CD14-positive monocyte (primary cell): ENCODE measurements around the gene EMILIN3. TPM values are rescaled to one million over a fixed set of nuclear protein-coding genes. Genes with fewer than 3 reads are reported as not detected.

Experiments used
- DNase-seq, 3 donors: peaks; one replicate each; pipeline ENCODE4 v3.0.0-alpha.2; 2011 to 2022
- H2AFZ ChIP-seq: 2 replicates; pipeline ENCODE4 v1.6.0; 2012; ENCODE audit warnings: mild to moderate bottlenecking, low read depth, low read length, inconsistent platforms; ENCODE audit not compliant: insufficient read depth, poor library complexity, severe bottlenecking
- H3K27ac ChIP-seq, 2 donors: 1 replicate in 1 of 2; 2 replicates in 1 of 2; pipeline ENCODE4 v1.5.1; 2012 to 2013; ENCODE audit warnings: low read length in 2 of 2, control low read depth in 1 of 2, inconsistent platforms in 1 of 2, low read depth in 1 of 2, mild to moderate bottlenecking in 1 of 2
- H3K27me3 ChIP-seq, 2 donors: one replicate each; pipeline versions ENCODE4 v1.6.0 to v1.6.1; 2011 to 2013; ENCODE audit warnings: low read length in 2 of 2; ENCODE audit not compliant: control insufficient read depth in 2 of 2, insufficient read depth in 2 of 2
- H3K36me3 ChIP-seq, 2 donors: replicated peaks in 1 of 2; 1 replicate in 1 of 2; 2 replicates in 1 of 2; pipeline versions ENCODE4 v1.5.1 to v1.6.1; 2012 to 2013; ENCODE audit warnings: low read length in 2 of 2, control low read depth in 1 of 2, inconsistent platforms in 1 of 2, mild to moderate bottlenecking in 1 of 2; ENCODE audit not compliant: insufficient read depth in 2 of 2, control insufficient read depth in 1 of 2
- H3K4me1 ChIP-seq, 2 donors: 1 replicate in 1 of 2; 2 replicates in 1 of 2; pipeline versions ENCODE4 v1.5.1 to v1.6.1; 2012 to 2013; ENCODE audit warnings: low read length in 2 of 2, control low read depth in 1 of 2, inconsistent platforms in 1 of 2, mild to moderate bottlenecking in 1 of 2, moderate library complexity in 1 of 2; ENCODE audit not compliant: insufficient read depth in 2 of 2, control insufficient read depth in 1 of 2
- H3K4me2 ChIP-seq: replicated peaks from 2 replicates; pipeline ENCODE3; 2012; ENCODE audit warnings: low read length, moderate library complexity, mild to moderate bottlenecking; ENCODE audit not compliant: poor library complexity, severe bottlenecking; ENCODE audit errors: extremely low read depth
- H3K4me3 ChIP-seq, 3 experiments: fragments of 200-600 bp in 1 of 3; sonication (generic) in 1 of 3; replicated peaks in 1 of 3; 1 replicate in 2 of 3; 2 replicates in 1 of 3; pipeline ENCODE4 v1.5.1; 2011 to 2013; ENCODE audit warnings: low read length in 3 of 3, mild to moderate bottlenecking in 3 of 3, control low read depth in 2 of 3, low read depth in 2 of 3, inconsistent platforms in 1 of 3, moderate library complexity in 1 of 3
- H3K79me2 ChIP-seq: 2 replicates; pipeline ENCODE4 v1.6.0; 2012; ENCODE audit warnings: mild to moderate bottlenecking, control low read depth, inconsistent platforms, low read length, moderate library complexity; ENCODE audit not compliant: insufficient read depth
- H3K9ac ChIP-seq: 2 replicates; pipeline ENCODE4 v1.6.0; 2017; ENCODE audit warnings: low read length, mild to moderate bottlenecking; ENCODE audit not compliant: insufficient read depth, poor library complexity, severe bottlenecking
- H3K9me3 ChIP-seq, 2 donors: replicated peaks in 1 of 2; 1 replicate in 1 of 2; 2 replicates in 1 of 2; pipeline versions ENCODE4 v1.5.1 to v1.6.1; 2012 to 2013; ENCODE audit warnings: low read length in 2 of 2, control low read depth in 1 of 2; ENCODE audit not compliant: control insufficient read depth in 1 of 2, insufficient read depth in 1 of 2
- H4K20me1 ChIP-seq: 2 replicates; pipeline ENCODE4 v1.6.0; 2012; ENCODE audit warnings: mild to moderate bottlenecking, low read length, control low read depth, moderate library complexity; ENCODE audit not compliant: insufficient read depth
- H3K27ac Mint-ChIP-seq, 7 donors: one replicate each; pipeline ENCODE4 v1.8.0; 2020; ENCODE audit warnings: mild to moderate bottlenecking in 7 of 7, mixed read lengths in 7 of 7, moderate library complexity in 6 of 7, inconsistent platforms in 2 of 7
- H3K27me3 Mint-ChIP-seq, 3 donors: one replicate each; pipeline ENCODE4 v1.8.0; 2021 to 2022; ENCODE audit warnings: low read depth in 3 of 3, mild to moderate bottlenecking in 3 of 3, mixed read lengths in 3 of 3, moderate library complexity in 3 of 3, inconsistent platforms in 1 of 3
- H3K36me3 Mint-ChIP-seq, 2 donors: one replicate each; pipeline ENCODE4 v1.8.0; 2020; ENCODE audit warnings: mixed read lengths in 2 of 2, inconsistent platforms in 1 of 2, mild to moderate bottlenecking in 1 of 2
- H3K4me1 Mint-ChIP-seq: one replicate; pipeline ENCODE4 v1.8.0; 2020; ENCODE audit warnings: mild to moderate bottlenecking, mixed read lengths
- H3K4me3 Mint-ChIP-seq, 2 donors: one replicate each; pipeline ENCODE4 v1.8.0; 2020; ENCODE audit warnings: mild to moderate bottlenecking in 2 of 2, mixed read lengths in 2 of 2, moderate library complexity in 1 of 2
- H3K9me3 Mint-ChIP-seq, 7 donors: one replicate each; pipeline ENCODE4 v1.8.0; 2020 to 2022; ENCODE audit warnings: mixed read lengths in 7 of 7, mild to moderate bottlenecking in 6 of 7, moderate library complexity in 6 of 7, inconsistent platforms in 2 of 7
- WGBS: methylation state at CpG from one replicate; pipeline ENCODE4 v1.1.5; 2013; ENCODE audit warnings: missing lambda C conversion rate; ENCODE audit not compliant: insufficient coverage; 5-methylcytosine and 5-hydroxymethylcytosine counted together
- intact Hi-C, 2 donors: fragments of 100-400 bp; cut with micrococcal nuclease; formaldehyde crosslinking; loops; one replicate each; pipeline versions ENCODE4 v1.15.0 to v1.15.1; 2023
- polyA plus RNA-seq, 3 donors: library from polyadenylated mRNA; depleted of rRNA in 1 of 3; unstranded in 2 of 3; stranded (reverse) in 1 of 3; fragments of 300-500 nt in 2 of 3; fragments of >200 nt in 1 of 3; fragmentation: Illumina TruSeq in 2 of 3; gene quantifications; 1 replicate in 2 of 3; 2 replicates in 1 of 3; pipeline ENCODE4 v1.2.3, GENCODE V29; 2012 to 2021
- TF ChIP-seq, protein P1 (sequence below): fragments of 200-600 bp; IDR thresholded peaks from one replicate; pipeline ENCODE4 v1.8.0; 2022; ENCODE audit warnings: antibody characterized with exemption, mild to moderate bottlenecking

The EMILIN3 gene
- polyA plus RNA-seq, 3 donors, result not detected

DNA sequence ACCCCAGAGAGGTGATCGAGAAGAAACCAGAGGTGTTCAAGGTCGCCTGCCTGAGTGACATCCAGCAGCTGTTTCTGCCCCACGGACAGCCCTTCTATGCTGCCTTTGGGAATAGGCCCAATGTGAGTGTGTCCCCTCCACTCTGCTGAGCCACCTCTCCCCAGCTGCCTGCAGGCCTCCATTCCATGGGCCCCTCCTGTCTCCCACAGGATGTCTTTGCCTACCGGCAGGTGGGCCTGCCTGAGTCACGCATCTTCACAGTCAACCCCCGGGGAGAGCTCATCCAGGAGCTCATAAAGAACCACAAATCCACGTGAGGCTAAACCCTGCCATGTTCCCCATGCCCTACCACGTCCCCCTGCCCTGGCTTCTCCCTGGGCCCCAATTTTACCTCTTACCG, 8.4 kb downstream of the EMILIN3 start:
- Mint-ChIP-seq H3K36me3 (no peaks in the 10 kb centered on the region), H3K27me3 (peaks cover 7 to 13% (median 7%) of the 10 kb centered on the region in 3 donors), H3K4me1 (no peaks in the 10 kb centered on the region), H3K4me3 (no peak overlapping the region), H3K9me3 (peaks cover 0 to 4% (median 0%) of the 10 kb centered on the region in 7 donors), H3K27ac (no peak overlapping the region)
- intact Hi-C loops, result no loop called here
- Histone ChIP-seq H3K36me3 (no peaks in the 10 kb centered on the region), H3K4me2 (no peak overlapping the region), H3K27me3 (no peaks in the 10 kb centered on the region), H3K79me2 (no peaks in the 10 kb centered on the region), H3K9me3 (no peaks in the 10 kb centered on the region), H3K9ac (no peak overlapping the region), H3K4me1 (no peaks in the 10 kb centered on the region), H3K4me3 (no peak overlapping the region), H2AFZ (no peak overlapping the region), H3K27ac (no peak overlapping the region), H4K20me1 (no peaks in the 10 kb centered on the region)
- 95% methylated on average over 9 of the region's 9 CpGs for WGBS
- TF ChIP-seq, protein P1, sequence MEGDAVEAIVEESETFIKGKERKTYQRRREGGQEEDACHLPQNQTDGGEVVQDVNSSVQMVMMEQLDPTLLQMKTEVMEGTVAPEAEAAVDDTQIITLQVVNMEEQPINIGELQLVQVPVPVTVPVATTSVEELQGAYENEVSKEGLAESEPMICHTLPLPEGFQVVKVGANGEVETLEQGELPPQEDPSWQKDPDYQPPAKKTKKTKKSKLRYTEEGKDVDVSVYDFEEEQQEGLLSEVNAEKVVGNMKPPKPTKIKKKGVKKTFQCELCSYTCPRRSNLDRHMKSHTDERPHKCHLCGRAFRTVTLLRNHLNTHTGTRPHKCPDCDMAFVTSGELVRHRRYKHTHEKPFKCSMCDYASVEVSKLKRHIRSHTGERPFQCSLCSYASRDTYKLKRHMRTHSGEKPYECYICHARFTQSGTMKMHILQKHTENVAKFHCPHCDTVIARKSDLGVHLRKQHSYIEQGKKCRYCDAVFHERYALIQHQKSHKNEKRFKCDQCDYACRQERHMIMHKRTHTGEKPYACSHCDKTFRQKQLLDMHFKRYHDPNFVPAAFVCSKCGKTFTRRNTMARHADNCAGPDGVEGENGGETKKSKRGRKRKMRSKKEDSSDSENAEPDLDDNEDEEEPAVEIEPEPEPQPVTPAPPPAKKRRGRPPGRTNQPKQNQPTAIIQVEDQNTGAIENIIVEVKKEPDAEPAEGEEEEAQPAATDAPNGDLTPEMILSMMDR, result no peak
- no peak for DNase-seq

DNA sequence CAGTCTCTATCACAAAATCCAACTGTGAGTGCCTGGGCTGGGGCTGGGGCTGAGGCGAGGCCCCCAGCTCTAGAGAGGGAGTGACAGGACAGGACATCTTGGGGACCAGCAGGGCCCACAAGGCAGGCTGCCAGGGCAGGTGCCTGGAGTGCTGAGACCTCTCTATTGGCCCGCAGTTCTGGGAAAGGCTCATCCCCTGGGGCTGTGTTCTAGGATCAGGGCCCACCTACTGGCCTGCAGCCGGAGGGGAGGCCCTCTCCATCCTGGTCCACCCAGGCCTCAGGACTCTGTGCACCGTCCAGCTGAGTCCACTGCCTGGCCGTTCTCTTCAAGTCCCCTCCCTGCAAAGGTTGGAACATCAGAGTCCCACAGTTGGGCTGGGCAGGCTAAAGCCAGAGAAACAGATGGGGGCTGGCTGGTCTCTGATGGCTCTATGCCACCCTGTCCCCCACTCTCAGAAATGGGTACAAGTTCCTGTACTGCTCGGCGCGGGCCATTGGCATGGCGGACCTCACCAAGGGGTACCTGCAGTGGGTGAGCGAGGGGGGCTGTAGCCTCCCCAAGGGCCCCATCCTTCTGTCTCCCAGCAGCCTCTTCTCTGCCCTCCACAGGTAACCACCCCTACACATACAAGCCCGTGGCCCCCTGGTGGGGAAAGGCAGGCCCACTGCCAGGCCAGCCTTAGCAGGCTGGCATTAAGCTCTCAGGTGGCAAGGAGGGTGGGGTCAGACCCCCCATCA, 9.0 kb downstream of the EMILIN3 start:
- no peaks in the 10 kb centered on the region for H3K36me3 Mint-ChIP-seq

More for the DNA sequence above, 9.0 kb downstream of the EMILIN3 start:
- Histone ChIP-seq H3K79me2 (no peaks in the 10 kb centered on the region), H3K4me2 (no peak overlapping the region), H4K20me1 (no peaks in the 10 kb centered on the region), H3K9ac (no peak overlapping the region), H3K27ac (no peak overlapping the region), H3K9me3 (no peaks in the 10 kb centered on the region), H3K4me1 (no peaks in the 10 kb centered on the region), H2AFZ (no peak overlapping the region), H3K27me3 (no peaks in the 10 kb centered on the region), H3K36me3 (no peaks in the 10 kb centered on the region), H3K4me3 (no peak overlapping the region)
- intact Hi-C loops, result no loop called here
- DNase-seq, result no peak
- TF ChIP-seq, protein P1, result no peak
- peaks cover 6 to 15% (median 10%) of the 10 kb centered on the region in 3 donors for H3K27me3 Mint-ChIP-seq
- peaks cover 0 to 4% (median 0%) of the 10 kb centered on the region in 7 donors for H3K9me3 Mint-ChIP-seq
- H3K4me1 Mint-ChIP-seq, result no peaks in the 10 kb centered on the region
- WGBS, result 98% methylated on average over 7 of the region's 11 CpGs
- H3K4me3 Mint-ChIP-seq, result no peak overlapping the region
- no peak overlapping the region for H3K27ac Mint-ChIP-seq
